Measurements from ENCODE around the gene SGPP2. TPM values are rescaled to one million over a fixed set of nuclear protein-coding genes. Genes with fewer than 3 reads are reported as not detected.

Gene SGPP2
- total RNA-seq, 2 experiments from 2014 or later = 2.8 to 3.0 TPM

GRCh38 chr2:222532315-222532714 is 108.0 kb downstream of the SGPP2 start:
- H3K27ac Mint-ChIP-seq = no peak overlapping the region
- no peak for DNase-seq
- ATAC-seq = no peak
- ChIA-PET POLR2A (no interaction called here), CTCF (no interaction called here)
- H3K27me3 Mint-ChIP-seq = peaks cover 5% of the 10 kb centered on the region
- no peak overlapping the region for H3K4me3 Mint-ChIP-seq
- no peaks in the 10 kb centered on the region for H3K36me3 Mint-ChIP-seq (ENCODE audit: low read depth)
- H3K4me1 Mint-ChIP-seq (ENCODE audit: low read depth) = no peaks in the 10 kb centered on the region
- H3K9me3 Mint-ChIP-seq = no peaks in the 10 kb centered on the region
- intact Hi-C loops (cut with micrococcal nuclease) = no loop called here
- TF ChIP-seq, protein P1, sequence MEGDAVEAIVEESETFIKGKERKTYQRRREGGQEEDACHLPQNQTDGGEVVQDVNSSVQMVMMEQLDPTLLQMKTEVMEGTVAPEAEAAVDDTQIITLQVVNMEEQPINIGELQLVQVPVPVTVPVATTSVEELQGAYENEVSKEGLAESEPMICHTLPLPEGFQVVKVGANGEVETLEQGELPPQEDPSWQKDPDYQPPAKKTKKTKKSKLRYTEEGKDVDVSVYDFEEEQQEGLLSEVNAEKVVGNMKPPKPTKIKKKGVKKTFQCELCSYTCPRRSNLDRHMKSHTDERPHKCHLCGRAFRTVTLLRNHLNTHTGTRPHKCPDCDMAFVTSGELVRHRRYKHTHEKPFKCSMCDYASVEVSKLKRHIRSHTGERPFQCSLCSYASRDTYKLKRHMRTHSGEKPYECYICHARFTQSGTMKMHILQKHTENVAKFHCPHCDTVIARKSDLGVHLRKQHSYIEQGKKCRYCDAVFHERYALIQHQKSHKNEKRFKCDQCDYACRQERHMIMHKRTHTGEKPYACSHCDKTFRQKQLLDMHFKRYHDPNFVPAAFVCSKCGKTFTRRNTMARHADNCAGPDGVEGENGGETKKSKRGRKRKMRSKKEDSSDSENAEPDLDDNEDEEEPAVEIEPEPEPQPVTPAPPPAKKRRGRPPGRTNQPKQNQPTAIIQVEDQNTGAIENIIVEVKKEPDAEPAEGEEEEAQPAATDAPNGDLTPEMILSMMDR (IDR thresholded peaks at IDR 0.05) = no peak

- no peaks in the 10 kb centered on the region for H3K9me3 Mint-ChIP-seq
- no peak overlapping the region for H3K27ac Mint-ChIP-seq
- peaks cover 13% of the 10 kb centered on the region for H3K27me3 Mint-ChIP-seq
- no peak overlapping the region for H3K4me3 Mint-ChIP-seq
- POLR2A ChIA-PET = no interaction called here
- CTCF ChIA-PET = no interaction called here
- DNase-seq (no peak), ATAC-seq (no peak)
- TF ChIP-seq, protein P1 (IDR thresholded peaks at IDR 0.05) = no peak
- intact Hi-C loops (cut with micrococcal nuclease) = no loop called here
- no peaks in the 10 kb centered on the region for H3K36me3 Mint-ChIP-seq (ENCODE audit: low read depth)
- no peaks in the 10 kb centered on the region for H3K4me1 Mint-ChIP-seq (ENCODE audit: low read depth)
These were observed 111.1 kb downstream of the SGPP2 start for GRCh38 chr2:222535477-222535876.

DNA sequence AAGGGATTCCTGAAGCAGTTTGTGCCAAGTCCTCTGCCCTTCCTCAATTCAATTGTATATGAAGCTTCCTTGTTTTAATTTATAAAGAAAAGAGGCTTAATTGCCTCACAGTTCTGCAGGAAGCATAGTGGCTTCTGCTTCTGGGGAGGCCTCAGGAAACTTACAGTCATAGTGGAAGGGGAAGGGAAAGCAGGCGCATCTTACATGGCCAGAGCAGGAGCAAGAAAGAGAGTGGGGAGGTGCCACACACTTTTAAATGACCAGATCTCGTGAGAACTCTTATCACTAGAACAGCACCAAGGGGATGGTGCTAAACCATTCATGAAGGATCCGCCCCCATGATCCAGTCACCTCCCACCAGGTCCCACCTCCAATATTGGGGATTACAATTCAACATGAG is 114.2 kb downstream of the SGPP2 start:
- TF ChIP-seq, protein P1 (IDR thresholded peaks at IDR 0.05) = no peak
- ChIA-PET CTCF (no interaction called here), POLR2A (no interaction called here)
- no peaks in the 10 kb centered on the region for H3K4me1 Mint-ChIP-seq (ENCODE audit: low read depth)
- H3K27me3 Mint-ChIP-seq = peaks cover 18% of the 10 kb centered on the region
- no peaks in the 10 kb centered on the region for H3K9me3 Mint-ChIP-seq
- H3K4me3 Mint-ChIP-seq = no peak overlapping the region
- intact Hi-C loops (cut with micrococcal nuclease) = no loop called here
- DNase-seq = no peak
- H3K27ac Mint-ChIP-seq = no peak overlapping the region
- H3K36me3 Mint-ChIP-seq (ENCODE audit: low read depth) = no peaks in the 10 kb centered on the region
- no peak for ATAC-seq

GRCh38 chr2:222544661-222545060 is 120.3 kb downstream of the SGPP2 start:
- no peak for DNase-seq
- H3K9me3 Mint-ChIP-seq = no peaks in the 10 kb centered on the region
- no peaks in the 10 kb centered on the region for H3K36me3 Mint-ChIP-seq (ENCODE audit: low read depth)
- no peak overlapping the region for H3K27ac Mint-ChIP-seq
- ATAC-seq = no peak
- peaks cover 15% of the 10 kb centered on the region for H3K27me3 Mint-ChIP-seq
- H3K4me1 Mint-ChIP-seq (ENCODE audit: low read depth) = no peaks in the 10 kb centered on the region
- TF ChIP-seq, protein P1 (IDR thresholded peaks at IDR 0.05) = no peak
- no peak overlapping the region for H3K4me3 Mint-ChIP-seq
- POLR2A ChIA-PET = no interaction called here
- intact Hi-C loops (cut with micrococcal nuclease) = no loop called here
- CTCF ChIA-PET = interaction anchor here (1.1 kb wide), 1 partner anchor 14 kb away, joined by 3 read pairs; no protein-coding TSS in a partner anchor

GRCh38 chr2:222545823-222546795 is 121.8 kb downstream of the SGPP2 start:
- ChIA-PET POLR2A (no interaction called here), CTCF (no interaction called here)
- no peaks in the 10 kb centered on the region for H3K4me1 Mint-ChIP-seq (ENCODE audit: low read depth)
- intact Hi-C loops (cut with micrococcal nuclease) = no loop called here
- TF ChIP-seq, protein P1 (IDR thresholded peaks at IDR 0.05) = no peak
- no peaks in the 10 kb centered on the region for H3K9me3 Mint-ChIP-seq
- H3K4me3 Mint-ChIP-seq = no peak overlapping the region
- H3K27ac Mint-ChIP-seq = no peak overlapping the region
- ATAC-seq (no peak), DNase-seq (no peak)
- H3K27me3 Mint-ChIP-seq = peaks cover 21% of the 10 kb centered on the region
- H3K36me3 Mint-ChIP-seq (ENCODE audit: low read depth) = no peaks in the 10 kb centered on the region
